GM12891 (cell line): ENCODE results near the gene ACSF3.

Experiments
- POLR2A ChIP-seq: IDR thresholded peaks from 2 replicates; pipeline ENCODE4 v1.6.1; 2011; ENCODE audit warnings: low read depth, low read length, control low read depth
- SPI1 ChIP-seq: IDR thresholded peaks from 2 replicates; pipeline ENCODE4 v1.6.1; 2011; ENCODE audit warnings: low read depth, low read length, control low read depth

DNA sequence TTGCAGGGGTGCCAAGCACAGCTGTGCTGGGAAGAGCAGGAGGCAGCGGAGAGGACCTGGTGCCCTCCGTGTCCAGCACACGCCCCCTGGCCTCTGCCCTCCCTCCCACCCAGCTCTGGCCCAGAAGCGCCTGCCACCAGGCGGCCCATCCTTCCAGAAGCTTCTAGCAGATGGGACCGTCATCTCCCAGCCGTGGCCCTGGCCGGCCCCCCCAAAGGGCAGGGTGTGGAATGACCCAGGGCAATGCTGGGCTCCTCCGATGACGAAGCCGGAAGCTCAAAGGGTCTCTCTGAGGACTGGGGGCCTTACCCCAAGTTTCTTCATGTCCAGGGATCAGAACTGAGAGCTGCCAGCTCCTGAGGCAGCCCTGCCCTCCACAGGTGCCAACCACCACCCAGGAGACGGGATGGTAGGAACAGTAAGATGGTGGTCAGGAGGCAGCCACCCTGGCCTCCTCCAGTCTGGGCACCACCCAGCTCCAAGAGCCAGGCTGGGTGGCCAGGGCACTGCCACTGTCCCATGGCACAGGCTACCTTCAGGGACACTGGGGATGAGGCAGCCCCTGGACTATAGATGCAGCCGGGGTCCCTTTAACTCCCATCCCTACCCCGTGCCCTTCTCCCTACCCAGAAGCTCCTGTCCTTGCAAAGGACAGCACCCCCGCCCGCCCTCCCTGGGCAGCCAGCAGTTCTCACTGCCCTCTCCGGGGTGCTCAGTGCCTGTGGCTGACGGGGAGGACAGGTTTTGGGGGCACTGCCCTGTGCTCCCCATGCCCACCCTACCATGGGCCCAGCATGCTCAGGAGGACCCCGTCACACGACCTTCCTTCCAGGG, 71.4 kb downstream of the ACSF3 start:
- TF ChIP-seq POLR2A (no peak), SPI1 (no peak)
